Natural killer cell (primary cell): ENCODE data around the gene OSBP2. TPM values are rescaled to one million over a fixed set of nuclear protein-coding genes. Genes with fewer than 3 reads are reported as not detected.

Source experiments
- ATAC-seq, 3 donors: fragments of 150-1000 bp in 2 of 3; fragments of 200-7000 bp in 1 of 3; cut with Tn5 transposase; 1 replicate in 1 of 3; 2 replicates in 2 of 3; pipeline ENCODE4 v1.10.0; 2021; ENCODE audit warnings: mild to moderate bottlenecking in 2 of 3, moderate library complexity in 2 of 3
- DNase-seq, 2 donors: peaks; one replicate each; pipeline versions ENCODE4 v3.0.0 to v3.0.0-alpha.2; 2013 to 2021; ENCODE audit warnings: mixed read lengths in 1 of 2
- H3K27ac ChIP-seq: one replicate; pipeline ENCODE4 v1.5.1; 2013; ENCODE audit warnings: mild to moderate bottlenecking, low read length
- H3K27me3 ChIP-seq: one replicate; pipeline ENCODE4 v1.6.1; 2013; ENCODE audit warnings: low read length; ENCODE audit not compliant: control insufficient read depth, insufficient read depth
- H3K36me3 ChIP-seq: one replicate; pipeline ENCODE4 v1.6.1; 2013; ENCODE audit warnings: low read length; ENCODE audit not compliant: control insufficient read depth, insufficient read depth
- H3K4me1 ChIP-seq: one replicate; pipeline ENCODE4 v1.6.1; 2013; ENCODE audit warnings: low read length; ENCODE audit not compliant: control insufficient read depth, insufficient read depth
- H3K4me3 ChIP-seq: one replicate; pipeline ENCODE4 v1.5.1; 2013; ENCODE audit warnings: low read length
- H3K9me3 ChIP-seq: one replicate; pipeline ENCODE4 v1.6.1; 2013; ENCODE audit warnings: low read length; ENCODE audit not compliant: control insufficient read depth, insufficient read depth
- H3K27ac Mint-ChIP-seq, 2 donors: one replicate each; pipeline ENCODE4 v1.8.0; 2022; ENCODE audit warnings: mild to moderate bottlenecking in 2 of 2, mixed read lengths in 2 of 2, moderate library complexity in 1 of 2
- H3K27me3 Mint-ChIP-seq, 2 donors: one replicate each; pipeline ENCODE4 v1.8.0; 2022; ENCODE audit warnings: low read depth in 2 of 2, mixed read lengths in 2 of 2
- H3K36me3 Mint-ChIP-seq: one replicate; pipeline ENCODE4 v1.8.0; 2022; ENCODE audit warnings: mixed read lengths
- H3K4me1 Mint-ChIP-seq, 2 donors: one replicate each; pipeline ENCODE4 v1.8.0; 2022; ENCODE audit warnings: mixed read lengths in 2 of 2
- H3K4me3 Mint-ChIP-seq: one replicate; pipeline ENCODE4 v1.8.0; 2022; ENCODE audit warnings: mild to moderate bottlenecking, moderate library complexity, mixed read lengths
- H3K9me3 Mint-ChIP-seq, 2 donors: one replicate each; pipeline ENCODE4 v1.8.0; 2022; ENCODE audit warnings: mixed read lengths in 2 of 2
- WGBS: methylation state at CpG from one replicate; pipeline ENCODE4 v1.1.7; 2013; ENCODE audit warnings: missing lambda C conversion rate; ENCODE audit not compliant: insufficient coverage; 5-methylcytosine and 5-hydroxymethylcytosine counted together
- intact Hi-C: fragments of 100-400 bp; cut with micrococcal nuclease; formaldehyde crosslinking; loops from one replicate; pipeline ENCODE4 v1.14.2; 2022
- total RNA-seq, 4 donors: library from RNA; stranded (reverse); fragments of 120-200 nt in 1 of 4; gene quantifications; one replicate each; pipeline versions ENCODE4 v1.2.3 to v1.2.4, GENCODE V29; 2013 to 2022
- TF ChIP-seq, protein P1 (sequence below): fragments of 200-600 bp; IDR thresholded peaks from one replicate; pipeline ENCODE4 v1.8.0; 2022; ENCODE audit warnings: antibody characterized with exemption

Gene OSBP2
- total RNA-seq, 3 donors from 2014 or later (not counting 1 experiment from before 2014, with no cell fraction given) = 0.65 to 1.2 (median 0.79) TPM

DNA sequence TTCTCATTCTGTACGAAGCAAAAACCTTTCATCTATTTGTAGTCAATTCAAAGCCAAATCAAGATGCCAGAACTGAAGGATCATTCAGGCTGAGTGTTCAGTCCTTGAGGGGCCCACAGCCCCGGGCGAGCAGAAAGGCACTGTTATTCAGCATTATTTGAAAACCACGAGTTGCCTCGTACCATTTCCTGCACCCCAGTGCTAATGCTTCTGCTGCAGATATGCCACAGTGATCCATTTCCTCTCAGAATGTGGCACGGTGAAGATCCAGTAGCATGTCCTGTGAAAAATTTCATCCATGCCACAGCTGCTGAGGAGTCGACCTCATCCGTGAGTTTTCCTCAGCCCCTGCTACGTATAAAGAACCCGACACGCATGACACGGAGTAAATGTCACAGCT is 85.4 kb downstream of the OSBP2 start:
- Histone ChIP-seq H3K4me1 (no peaks in the 10 kb centered on the region), H3K9me3 (no peaks in the 10 kb centered on the region), H3K36me3 (no peaks in the 10 kb centered on the region), H3K4me3 (no peak overlapping the region), H3K27me3 (no peaks in the 10 kb centered on the region), H3K27ac (no peak overlapping the region)
- no peak overlapping the region for H3K4me3 Mint-ChIP-seq
- ATAC-seq = no peak
- H3K9me3 Mint-ChIP-seq = no peaks in the 10 kb centered on the region
- DNase-seq = no peak
- intact Hi-C loops = no loop called here
- H3K36me3 Mint-ChIP-seq = no peaks in the 10 kb centered on the region
- peaks cover 0 to 6% of the 10 kb centered on the region in 2 donors for H3K27me3 Mint-ChIP-seq
- no peaks in the 10 kb centered on the region for H3K4me1 Mint-ChIP-seq
- TF ChIP-seq, protein P1, sequence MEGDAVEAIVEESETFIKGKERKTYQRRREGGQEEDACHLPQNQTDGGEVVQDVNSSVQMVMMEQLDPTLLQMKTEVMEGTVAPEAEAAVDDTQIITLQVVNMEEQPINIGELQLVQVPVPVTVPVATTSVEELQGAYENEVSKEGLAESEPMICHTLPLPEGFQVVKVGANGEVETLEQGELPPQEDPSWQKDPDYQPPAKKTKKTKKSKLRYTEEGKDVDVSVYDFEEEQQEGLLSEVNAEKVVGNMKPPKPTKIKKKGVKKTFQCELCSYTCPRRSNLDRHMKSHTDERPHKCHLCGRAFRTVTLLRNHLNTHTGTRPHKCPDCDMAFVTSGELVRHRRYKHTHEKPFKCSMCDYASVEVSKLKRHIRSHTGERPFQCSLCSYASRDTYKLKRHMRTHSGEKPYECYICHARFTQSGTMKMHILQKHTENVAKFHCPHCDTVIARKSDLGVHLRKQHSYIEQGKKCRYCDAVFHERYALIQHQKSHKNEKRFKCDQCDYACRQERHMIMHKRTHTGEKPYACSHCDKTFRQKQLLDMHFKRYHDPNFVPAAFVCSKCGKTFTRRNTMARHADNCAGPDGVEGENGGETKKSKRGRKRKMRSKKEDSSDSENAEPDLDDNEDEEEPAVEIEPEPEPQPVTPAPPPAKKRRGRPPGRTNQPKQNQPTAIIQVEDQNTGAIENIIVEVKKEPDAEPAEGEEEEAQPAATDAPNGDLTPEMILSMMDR = no peak
- H3K27ac Mint-ChIP-seq = no peak overlapping the region
- 23% methylated on average over 12 of the region's 12 CpGs for WGBS

DNA sequence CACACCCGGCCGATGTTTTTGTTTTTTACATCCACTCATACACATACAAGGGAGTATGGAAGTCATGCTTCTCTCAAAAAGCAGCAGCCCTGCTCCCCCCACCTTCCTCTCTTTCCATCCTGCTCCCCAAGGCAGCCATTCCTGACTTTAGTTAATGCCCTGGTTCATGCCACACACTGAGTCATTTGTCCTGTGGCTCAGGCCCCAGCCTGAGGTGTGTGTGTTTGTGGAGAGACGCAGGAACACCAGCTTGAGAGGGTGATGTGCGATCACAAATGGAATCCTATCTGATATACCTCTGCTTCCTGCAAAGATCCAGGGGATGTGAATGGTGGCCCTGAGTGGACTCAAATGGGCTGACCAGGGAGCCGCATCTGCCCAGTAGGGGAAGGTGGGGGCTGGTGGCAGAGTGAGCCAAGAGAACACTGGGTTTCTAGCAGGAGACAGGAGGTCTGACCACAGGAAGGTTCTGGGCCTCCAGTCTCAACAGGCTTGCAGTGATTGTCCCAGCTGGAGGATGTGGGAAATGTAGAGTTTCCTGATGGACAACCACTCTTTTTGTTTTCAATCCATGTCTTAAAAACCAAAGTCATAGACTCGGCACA is 86.7 kb downstream of the OSBP2 start:
- TF ChIP-seq, protein P1 = no peak
- intact Hi-C loops = no loop called here
- ATAC-seq (no peak), DNase-seq (no peak)
- Histone ChIP-seq H3K9me3 (no peaks in the 10 kb centered on the region), H3K4me1 (no peaks in the 10 kb centered on the region), H3K4me3 (no peak overlapping the region), H3K27ac (no peak overlapping the region), H3K36me3 (no peaks in the 10 kb centered on the region), H3K27me3 (no peaks in the 10 kb centered on the region)
- no peaks in the 10 kb centered on the region for H3K9me3 Mint-ChIP-seq
- no peak overlapping the region for H3K27ac Mint-ChIP-seq
- H3K27me3 Mint-ChIP-seq = peaks cover 0 to 4% of the 10 kb centered on the region in 2 donors
- H3K4me1 Mint-ChIP-seq = no peaks in the 10 kb centered on the region
- no peaks in the 10 kb centered on the region for H3K36me3 Mint-ChIP-seq
- 77% methylated on average over 6 of the region's 6 CpGs for whole genome bisulfite sequencing
- no peak overlapping the region for H3K4me3 Mint-ChIP-seq

DNA sequence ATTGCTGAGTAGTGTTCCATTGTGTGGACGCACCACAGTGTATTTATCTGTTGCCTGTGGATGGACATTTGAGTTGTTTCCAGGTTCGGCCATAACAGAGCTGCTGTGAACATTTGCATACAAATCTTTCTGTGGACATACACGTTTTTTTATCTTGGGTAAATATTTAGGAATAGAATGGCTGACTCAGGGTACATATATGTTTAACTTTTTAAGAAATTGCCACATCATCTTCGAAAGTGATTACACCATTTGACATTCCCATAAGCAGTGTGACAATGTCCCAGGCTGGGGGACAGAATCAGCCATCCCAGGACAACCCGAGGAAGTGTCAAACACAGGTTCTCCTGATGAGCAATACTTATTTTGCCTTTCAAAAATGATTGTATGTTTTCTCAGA is 87.9 kb downstream of the OSBP2 start:
- ATAC-seq = no peak

More for the DNA sequence above, 87.9 kb downstream of the OSBP2 start:
- H3K36me3 ChIP-seq = no peaks in the 10 kb centered on the region
- no peaks in the 10 kb centered on the region for H3K4me1 ChIP-seq
- H3K27me3 Mint-ChIP-seq = peaks cover 0 to 7% of the 10 kb centered on the region in 2 donors
- WGBS = 88% methylated on average over 5 of the region's 5 CpGs
- no peak overlapping the region for H3K27ac Mint-ChIP-seq
- no peaks in the 10 kb centered on the region for H3K9me3 Mint-ChIP-seq
- H3K4me3 Mint-ChIP-seq = no peak overlapping the region
- no peaks in the 10 kb centered on the region for H3K4me1 Mint-ChIP-seq
- no peak for DNase-seq
- TF ChIP-seq, protein P1 = no peak
- no peaks in the 10 kb centered on the region for H3K27me3 ChIP-seq
- intact Hi-C loops = no loop called here
- no peaks in the 10 kb centered on the region for H3K36me3 Mint-ChIP-seq
- no peaks in the 10 kb centered on the region for H3K9me3 ChIP-seq
- H3K4me3 ChIP-seq = no peak overlapping the region
- H3K27ac ChIP-seq = no peak overlapping the region
